Measurements from ENCODE around the gene ISLR2. TPM values are rescaled to one million over a fixed set of nuclear protein-coding genes. Genes with fewer than 3 reads are reported as not detected.
"Not testable (repeated sequence)": the region's sequence is repeated elsewhere in the genome, so short reads cannot be mapped to it uniquely, and the experiment has no call there.

Gene ISLR2
- total RNA-seq, 1 experiment from 2014 or later, result 8.9 TPM

- H3K4me1 Mint-ChIP-seq; H3K27ac Mint-ChIP-seq; POLR2A ChIA-PET; CTCF ChIA-PET; ATAC-seq; H3K9me3 Mint-ChIP-seq; H3K4me3 Mint-ChIP-seq; H3K27me3 Mint-ChIP-seq (ENCODE audit: low read depth); H3K36me3 Mint-ChIP-seq; DNase-seq (ENCODE audit: low spot score): not testable (repeated sequence)
Measured at GRCh38 chr15:74082450-74082849, 47.9 kb upstream of the ISLR2 start, which contains the start of gene GOLGA6A. Gene GOLGA6A (minus strand): TSS chr15:74082550. CDS start chr15:74082509, 41 bp downstream.

GRCh38 chr15:74094567-74094966 is 35.8 kb upstream of the ISLR2 start:
- H3K4me3 Mint-ChIP-seq; H3K27ac Mint-ChIP-seq; DNase-seq (ENCODE audit: low spot score); H3K4me1 Mint-ChIP-seq; POLR2A ChIA-PET; H3K9me3 Mint-ChIP-seq; H3K27me3 Mint-ChIP-seq (ENCODE audit: low read depth); CTCF ChIA-PET; H3K36me3 Mint-ChIP-seq: not testable (repeated sequence)
- peak; percentile 92 for ATAC-seq

GRCh38 chr15:74095610-74096009 is 34.8 kb upstream of the ISLR2 start:
- H3K36me3 Mint-ChIP-seq; H3K4me3 Mint-ChIP-seq; DNase-seq (ENCODE audit: low spot score); H3K27me3 Mint-ChIP-seq (ENCODE audit: low read depth); H3K27ac Mint-ChIP-seq; H3K9me3 Mint-ChIP-seq; ATAC-seq; H3K4me1 Mint-ChIP-seq; POLR2A ChIA-PET; CTCF ChIA-PET: not testable (repeated sequence)

- CTCF ChIA-PET; H3K9me3 Mint-ChIP-seq; DNase-seq (ENCODE audit: low spot score); ATAC-seq; H3K4me3 Mint-ChIP-seq; H3K27ac Mint-ChIP-seq; H3K36me3 Mint-ChIP-seq; H3K4me1 Mint-ChIP-seq; POLR2A ChIA-PET; H3K27me3 Mint-ChIP-seq (ENCODE audit: low read depth): not testable (repeated sequence)
Measured at GRCh38 chr15:74096753-74097474, 33.5 kb upstream of the ISLR2 start.

- H3K27me3 Mint-ChIP-seq (ENCODE audit: low read depth); POLR2A ChIA-PET; H3K4me1 Mint-ChIP-seq; H3K36me3 Mint-ChIP-seq; H3K9me3 Mint-ChIP-seq; CTCF ChIA-PET: not testable (repeated sequence)
- Mint-ChIP-seq H3K27ac (peak overlapping the region; percentile 97), H3K4me3 (peak overlapping the region; percentile 74)
- ATAC-seq (peak; percentile 90), DNase-seq (ENCODE audit: low spot score) (peak; percentile 94)
- TF ChIP-seq GABPB1 (CRISPR knock-in tag; IDR thresholded peaks at IDR 0.05) (peak; percentile 34; the same call in 1 of the 2 replicates), FOXP1 (CRISPR knock-in tag; IDR thresholded peaks at IDR 0.05; ENCODE audit: borderline replicate concordance) (0 out of 2 replicates have a peak, but pooled peaks have one; percentile 22), ARID4B (CRISPR knock-in tag; IDR thresholded peaks at IDR 0.05; ENCODE audit: borderline replicate concordance) (0 out of 2 replicates have a peak, but pooled peaks have one; percentile 27), IRF1 (CRISPR knock-in tag; IDR thresholded peaks at IDR 0.05) (0 out of 2 replicates have a peak, but pooled peaks have one; percentile 31), SMAD4 (CRISPR knock-in tag; IDR thresholded peaks at IDR 0.05) (peak; percentile 20; the same call in 1 of the 2 replicates), SP1 (CRISPR knock-in tag; conservative IDR thresholded peaks at IDR 0.05) (0 out of 2 replicates have a peak, but pooled peaks have one; percentile 34), USF1 (CRISPR knock-in tag; IDR thresholded peaks at IDR 0.05) (peak; percentile 95), USF2 (CRISPR knock-in tag; IDR thresholded peaks at IDR 0.05) (peak; percentile 93), FOXP4 (CRISPR knock-in tag; IDR thresholded peaks at IDR 0.05) (0 out of 2 replicates have a peak, but pooled peaks have one; percentile 45), JUN (CRISPR knock-in tag; IDR thresholded peaks at IDR 0.05) (0 out of 2 replicates have a peak, but pooled peaks have one; percentile 29), ETV6 (CRISPR knock-in tag; IDR thresholded peaks at IDR 0.05) (peak; percentile 52; the same call in 1 of the 2 replicates), E2F5 (CRISPR knock-in tag; IDR thresholded peaks at IDR 0.05) (peak; percentile 91), MYBL2 (CRISPR knock-in tag; IDR thresholded peaks at IDR 0.05) (peak; percentile 95)
Measured at GRCh38 chr15:74099963-74100733, 30.2 kb upstream of the ISLR2 start.

Measured in WTC11 (cell line).